HL-60 (cell line): ENCODE measurements around the gene SDCCAG8.

Experiments
- GABPA ChIP-seq: IDR thresholded peaks from 2 replicates; pipeline ENCODE4 v1.6.1; 2012; ENCODE audit warnings: low read depth
- POLR2AphosphoS5 ChIP-seq: IDR thresholded peaks from 2 replicates; pipeline ENCODE4 v1.6.1; 2012; ENCODE audit warnings: low read depth
- REST ChIP-seq: IDR thresholded peaks from 2 replicates; pipeline ENCODE4 v1.6.1; 2012; ENCODE audit warnings: low read depth; ENCODE audit not compliant: insufficient replicate concordance
- SPI1 ChIP-seq: IDR thresholded peaks from 2 replicates; pipeline ENCODE4 v1.6.1; 2012; ENCODE audit warnings: low read depth, mild to moderate bottlenecking, borderline replicate concordance
- TF ChIP-seq, protein P1 (sequence below): IDR thresholded peaks from one replicate; pipeline ENCODE4 v1.5.1; 2011; ENCODE audit warnings: low read length, control low read depth, inconsistent platforms; ENCODE audit not compliant: insufficient read depth

DNA sequence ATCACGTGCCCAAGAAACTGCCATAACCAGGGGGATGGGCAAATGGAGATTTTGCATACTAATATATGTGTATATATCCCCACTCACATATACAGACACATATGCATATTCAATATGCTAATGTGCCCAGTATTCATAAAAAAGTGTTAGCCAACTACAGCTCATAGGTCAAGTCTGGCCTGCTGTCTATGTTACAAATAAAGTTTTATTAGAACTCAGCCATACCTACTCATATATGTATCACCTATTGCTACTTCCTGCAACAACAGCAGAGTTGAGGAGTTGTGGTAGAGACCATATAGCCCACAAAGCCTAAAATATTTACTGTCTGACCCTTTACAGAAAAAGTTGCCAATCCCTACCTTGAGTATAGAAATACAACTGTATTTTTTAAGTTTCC, 93.3 kb downstream of the SDCCAG8 start:
- TF ChIP-seq, protein P1, sequence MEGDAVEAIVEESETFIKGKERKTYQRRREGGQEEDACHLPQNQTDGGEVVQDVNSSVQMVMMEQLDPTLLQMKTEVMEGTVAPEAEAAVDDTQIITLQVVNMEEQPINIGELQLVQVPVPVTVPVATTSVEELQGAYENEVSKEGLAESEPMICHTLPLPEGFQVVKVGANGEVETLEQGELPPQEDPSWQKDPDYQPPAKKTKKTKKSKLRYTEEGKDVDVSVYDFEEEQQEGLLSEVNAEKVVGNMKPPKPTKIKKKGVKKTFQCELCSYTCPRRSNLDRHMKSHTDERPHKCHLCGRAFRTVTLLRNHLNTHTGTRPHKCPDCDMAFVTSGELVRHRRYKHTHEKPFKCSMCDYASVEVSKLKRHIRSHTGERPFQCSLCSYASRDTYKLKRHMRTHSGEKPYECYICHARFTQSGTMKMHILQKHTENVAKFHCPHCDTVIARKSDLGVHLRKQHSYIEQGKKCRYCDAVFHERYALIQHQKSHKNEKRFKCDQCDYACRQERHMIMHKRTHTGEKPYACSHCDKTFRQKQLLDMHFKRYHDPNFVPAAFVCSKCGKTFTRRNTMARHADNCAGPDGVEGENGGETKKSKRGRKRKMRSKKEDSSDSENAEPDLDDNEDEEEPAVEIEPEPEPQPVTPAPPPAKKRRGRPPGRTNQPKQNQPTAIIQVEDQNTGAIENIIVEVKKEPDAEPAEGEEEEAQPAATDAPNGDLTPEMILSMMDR: no peak
- TF ChIP-seq POLR2AphosphoS5 (no peak), GABPA (no peak), SPI1 (no peak), REST (no peak)
